ENCODE data around the gene GALNT16.
"Not testable (repeated sequence)": the region's sequence is repeated elsewhere in the genome, so short reads cannot be mapped to it uniquely, and the experiment has no call there.

The GALNT16 gene

GRCh38 chr14:69391400-69391799 lies 131.4 kb downstream of the GALNT16 start:
- Mint-ChIP-seq H3K4me1 (ENCODE audit: low read depth) (peaks cover 73% of the 10 kb centered on the region), H3K36me3 (ENCODE audit: low read depth) (peaks cover 94% of the 10 kb centered on the region), H3K4me3 (peak overlapping the region; percentile 7)
- not testable (repeated sequence) for H3K27ac Mint-ChIP-seq, H3K9me3 Mint-ChIP-seq, H3K27me3 Mint-ChIP-seq

GRCh38 chr14:69392481-69392880 lies 132.5 kb downstream of the GALNT16 start:
- Mint-ChIP-seq H3K36me3 (ENCODE audit: low read depth) (peaks cover 94% of the 10 kb centered on the region), H3K4me1 (ENCODE audit: low read depth) (peaks cover 77% of the 10 kb centered on the region), H3K27me3 (no peaks in the 10 kb centered on the region), H3K27ac (peak overlapping the region; percentile 47), H3K9me3 (no peaks in the 10 kb centered on the region), H3K4me3 (peak overlapping the region; percentile 27)

GRCh38 chr14:69395929-69396328 lies 136.0 kb downstream of the GALNT16 start:
- H3K27ac Mint-ChIP-seq, result peak overlapping the region; percentile 50
- H3K27me3 Mint-ChIP-seq, result no peaks in the 10 kb centered on the region
- H3K4me1 Mint-ChIP-seq (ENCODE audit: low read depth), result peaks cover 83% of the 10 kb centered on the region
- peak overlapping the region; percentile 92 for H3K4me3 Mint-ChIP-seq
- peaks cover 69% of the 10 kb centered on the region for H3K36me3 Mint-ChIP-seq (ENCODE audit: low read depth)
- H3K9me3 Mint-ChIP-seq, result no peaks in the 10 kb centered on the region

GRCh38 chr14:69398053-69398817 lies 138.3 kb downstream of the GALNT16 start, which contains the start of the genes ERH and SLC39A9:
Gene ERH, minus strand, starts transcription at chr14:69398299. Its CDS starts 66 bp downstream, at chr14:69398233.
Gene SLC39A9, plus strand, starts transcription at chr14:69398692. Its CDS starts 678 bp downstream, at chr14:69399370.
- Mint-ChIP-seq H3K27me3 (no peaks in the 10 kb centered on the region), H3K9me3 (no peaks in the 10 kb centered on the region), H3K4me3 (peak within 1 kb of the TSS; percentile 92), H3K36me3 (ENCODE audit: low read depth) (peaks cover 45% of the 10 kb centered on the region), H3K4me1 (ENCODE audit: low read depth) (peaks cover 73% of the 10 kb centered on the region), H3K27ac (peak within 1 kb of the TSS; percentile 98)

GRCh38 chr14:69398818-69399210 lies 138.9 kb downstream of the GALNT16 start:
- peaks cover 40% of the 10 kb centered on the region for H3K36me3 Mint-ChIP-seq (ENCODE audit: low read depth)

GRCh38 chr14:69399750-69400149 lies 139.8 kb downstream of the GALNT16 start:
- Mint-ChIP-seq H3K4me3 (peak overlapping the region; percentile 92), H3K27ac (no peak overlapping the region), H3K4me1 (ENCODE audit: low read depth) (peaks cover 71% of the 10 kb centered on the region), H3K27me3 (no peaks in the 10 kb centered on the region), H3K36me3 (ENCODE audit: low read depth) (peaks cover 37% of the 10 kb centered on the region), H3K9me3 (no peaks in the 10 kb centered on the region)

More at GRCh38 chr14:69398818-69399210, 138.9 kb downstream of the GALNT16 start:
- Mint-ChIP-seq H3K9me3 (no peaks in the 10 kb centered on the region), H3K4me1 (ENCODE audit: low read depth) (peaks cover 70% of the 10 kb centered on the region), H3K27ac (peak overlapping the region; percentile 98), H3K4me3 (peak overlapping the region; percentile 92), H3K27me3 (no peaks in the 10 kb centered on the region)

GRCh38 chr14:69400154-69400553 lies 140.2 kb downstream of the GALNT16 start:
- no peaks in the 10 kb centered on the region for H3K27me3 Mint-ChIP-seq
- H3K36me3 Mint-ChIP-seq (ENCODE audit: low read depth), result peaks cover 36% of the 10 kb centered on the region
- no peak overlapping the region for H3K27ac Mint-ChIP-seq
- no peaks in the 10 kb centered on the region for H3K9me3 Mint-ChIP-seq
- peak overlapping the region; percentile 92 for H3K4me3 Mint-ChIP-seq
- peaks cover 69% of the 10 kb centered on the region for H3K4me1 Mint-ChIP-seq (ENCODE audit: low read depth)

- peak overlapping the region; percentile 37 for H3K4me3 Mint-ChIP-seq
- H3K36me3 Mint-ChIP-seq (ENCODE audit: low read depth), result peaks cover 27% of the 10 kb centered on the region
- H3K4me1 Mint-ChIP-seq (ENCODE audit: low read depth), result peaks cover 52% of the 10 kb centered on the region
Observed at GRCh38 chr14:69401841-69402240, 141.9 kb downstream of the GALNT16 start.

GRCh38 chr14:69404478-69404877 lies 144.5 kb downstream of the GALNT16 start:
- no peak overlapping the region for H3K4me3 Mint-ChIP-seq
- no peak overlapping the region for H3K27ac Mint-ChIP-seq
- H3K36me3 Mint-ChIP-seq (ENCODE audit: low read depth), result peaks cover 28% of the 10 kb centered on the region
- H3K9me3 Mint-ChIP-seq, result no peaks in the 10 kb centered on the region
- H3K27me3 Mint-ChIP-seq, result no peaks in the 10 kb centered on the region
- peaks cover 48% of the 10 kb centered on the region for H3K4me1 Mint-ChIP-seq (ENCODE audit: low read depth)

More at GRCh38 chr14:69401841-69402240, 141.9 kb downstream of the GALNT16 start:
- H3K27me3 Mint-ChIP-seq, result no peaks in the 10 kb centered on the region
- no peak overlapping the region for H3K27ac Mint-ChIP-seq
- no peaks in the 10 kb centered on the region for H3K9me3 Mint-ChIP-seq

GRCh38 chr14:69404883-69405282 lies 144.9 kb downstream of the GALNT16 start:
- H3K36me3 Mint-ChIP-seq (ENCODE audit: low read depth), result peaks cover 27% of the 10 kb centered on the region
- no peaks in the 10 kb centered on the region for H3K27me3 Mint-ChIP-seq
- H3K27ac Mint-ChIP-seq, result no peak overlapping the region
- no peak overlapping the region for H3K4me3 Mint-ChIP-seq
- no peaks in the 10 kb centered on the region for H3K9me3 Mint-ChIP-seq
- H3K4me1 Mint-ChIP-seq (ENCODE audit: low read depth), result peaks cover 47% of the 10 kb centered on the region

- H3K4me3 Mint-ChIP-seq, result no peak overlapping the region
- no peaks in the 10 kb centered on the region for H3K9me3 Mint-ChIP-seq
- peaks cover 38% of the 10 kb centered on the region for H3K4me1 Mint-ChIP-seq (ENCODE audit: low read depth)
- no peaks in the 10 kb centered on the region for H3K27me3 Mint-ChIP-seq
- H3K36me3 Mint-ChIP-seq (ENCODE audit: low read depth), result peaks cover 27% of the 10 kb centered on the region
- no peak overlapping the region for H3K27ac Mint-ChIP-seq
Observed at GRCh38 chr14:69405762-69406161, 145.8 kb downstream of the GALNT16 start.
